Colonic mucosa (tissue), 4 donors: ENCODE results near the gene OMA1. TPM values are rescaled to one million over a fixed set of nuclear protein-coding genes. Genes with fewer than 3 reads are reported as not detected.
"Not testable (repeated sequence)": the region's sequence is repeated elsewhere in the genome, so short reads cannot be mapped to it uniquely, and the experiment has no call there.

Experiments
- DNase-seq: peaks from one replicate; pipeline ENCODE4 v3.0.0-alpha.2; 2020
- H3K27ac ChIP-seq: fragments of 200-600 bp; one replicate; pipeline ENCODE4 v1.8.0; 2021
- H3K27me3 ChIP-seq: fragments of 200-600 bp; one replicate; pipeline ENCODE4 v1.8.0; 2021
- H3K36me3 ChIP-seq: fragments of 200-600 bp; one replicate; pipeline ENCODE4 v1.8.0; 2021
- H3K4me1 ChIP-seq: fragments of 200-600 bp; one replicate; pipeline ENCODE4 v1.8.0; 2021; ENCODE audit warnings: mild to moderate bottlenecking
- H3K4me3 ChIP-seq: fragments of 200-600 bp; one replicate; pipeline ENCODE4 v1.8.0; 2021
- H3K9ac ChIP-seq, 2 donors: one replicate each; pipeline ENCODE4 v1.7.0; 2013; ENCODE audit warnings: control low read depth in 2 of 2, low read depth in 2 of 2, low read length in 2 of 2
- H3K9me3 ChIP-seq: fragments of 200-600 bp; one replicate; pipeline ENCODE4 v1.8.0; 2021
- intact Hi-C: fragments of 100-400 bp; cut with DNase I; formaldehyde crosslinking; loops from one replicate; pipeline ENCODE4 v1.14.1; 2022
- total RNA-seq, 2 donors: library from RNA; stranded (reverse); fragmentation: NEBNext Ultra II Directional in 1 of 2; extraction: Animal tissue kit (Norgen Biotek cat#: 25700) in 1 of 2; gene quantifications; one replicate each; pipeline ENCODE4 v1.2.1, GENCODE V29; 2021
- TF ChIP-seq, protein P1 (sequence below): fragments of 200-600 bp; IDR thresholded peaks from one replicate; pipeline ENCODE4 v1.8.0; 2022; ENCODE audit warnings: antibody characterized with exemption, mild to moderate bottlenecking
- donor health status: healthy.
- donor health status: DM: no; HTN: no; CAD: no.
- donor health status: DM: no; HTN: no; CAD: no.

The OMA1 gene
- total RNA-seq, 2 donors from 2014 or later: 30.4 to 32.3 TPM

DNA sequence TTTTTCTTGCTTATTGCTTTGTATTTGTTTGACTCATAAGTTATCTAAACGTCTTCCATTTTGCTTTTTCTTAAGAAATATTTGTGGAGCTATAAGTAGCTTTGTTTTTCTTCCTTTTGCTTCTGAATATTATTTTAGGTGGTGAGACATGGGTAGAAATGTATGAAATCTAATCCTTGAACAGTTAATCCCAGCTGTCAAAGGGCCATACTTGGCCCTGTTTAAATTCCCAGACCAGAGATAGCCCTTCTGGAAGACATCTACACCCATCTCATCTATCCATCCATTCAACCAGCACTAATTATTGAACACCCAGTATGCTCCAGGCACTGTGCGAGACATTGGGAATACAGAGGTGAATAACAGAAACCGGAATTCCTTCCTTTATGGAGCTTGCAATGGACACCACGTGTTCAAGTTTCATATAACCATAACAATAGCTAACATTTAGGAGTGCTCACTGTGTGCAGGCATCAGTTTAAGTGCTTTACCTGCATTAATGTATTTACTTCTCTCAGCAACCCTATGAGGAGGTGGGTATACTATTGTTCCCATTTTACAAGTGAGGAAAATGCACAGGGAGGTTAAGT lies 21.8 kb upstream of the OMA1 start:
- no peaks in the 10 kb centered on the region for H3K36me3 ChIP-seq
- H3K9ac ChIP-seq: no peak overlapping the region
- no peaks in the 10 kb centered on the region for H3K4me1 ChIP-seq
- TF ChIP-seq, protein P1, sequence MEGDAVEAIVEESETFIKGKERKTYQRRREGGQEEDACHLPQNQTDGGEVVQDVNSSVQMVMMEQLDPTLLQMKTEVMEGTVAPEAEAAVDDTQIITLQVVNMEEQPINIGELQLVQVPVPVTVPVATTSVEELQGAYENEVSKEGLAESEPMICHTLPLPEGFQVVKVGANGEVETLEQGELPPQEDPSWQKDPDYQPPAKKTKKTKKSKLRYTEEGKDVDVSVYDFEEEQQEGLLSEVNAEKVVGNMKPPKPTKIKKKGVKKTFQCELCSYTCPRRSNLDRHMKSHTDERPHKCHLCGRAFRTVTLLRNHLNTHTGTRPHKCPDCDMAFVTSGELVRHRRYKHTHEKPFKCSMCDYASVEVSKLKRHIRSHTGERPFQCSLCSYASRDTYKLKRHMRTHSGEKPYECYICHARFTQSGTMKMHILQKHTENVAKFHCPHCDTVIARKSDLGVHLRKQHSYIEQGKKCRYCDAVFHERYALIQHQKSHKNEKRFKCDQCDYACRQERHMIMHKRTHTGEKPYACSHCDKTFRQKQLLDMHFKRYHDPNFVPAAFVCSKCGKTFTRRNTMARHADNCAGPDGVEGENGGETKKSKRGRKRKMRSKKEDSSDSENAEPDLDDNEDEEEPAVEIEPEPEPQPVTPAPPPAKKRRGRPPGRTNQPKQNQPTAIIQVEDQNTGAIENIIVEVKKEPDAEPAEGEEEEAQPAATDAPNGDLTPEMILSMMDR: no peak
- no peak overlapping the region for H3K4me3 ChIP-seq
- H3K9me3 ChIP-seq: no peaks in the 10 kb centered on the region
- intact Hi-C loops: no loop called here
- no peaks in the 10 kb centered on the region for H3K27me3 ChIP-seq
- no peak overlapping the region for H3K27ac ChIP-seq
- no peak for DNase-seq

DNA sequence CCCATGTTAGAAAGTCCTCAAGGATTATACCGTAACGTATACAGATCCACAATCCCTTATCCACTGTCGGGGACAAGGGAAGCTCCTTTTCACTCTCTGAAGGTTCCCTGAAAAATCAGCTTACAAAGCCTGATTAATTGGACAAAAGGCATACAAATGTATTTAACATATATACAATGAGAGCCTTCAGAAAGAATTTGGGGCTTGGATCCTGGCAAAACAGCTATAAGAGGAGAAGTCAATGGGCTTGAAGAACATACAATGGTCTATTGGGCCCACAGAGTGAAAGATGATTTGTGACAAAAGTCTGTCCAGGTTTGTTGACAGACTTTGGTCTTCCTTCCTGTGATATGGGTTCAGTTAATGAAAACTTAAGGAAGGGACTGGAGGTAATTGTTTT lies 19.8 kb upstream of the OMA1 start:
- no peaks in the 10 kb centered on the region for H3K27me3 ChIP-seq
- H3K4me1 ChIP-seq: no peaks in the 10 kb centered on the region
- no peak overlapping the region for H3K27ac ChIP-seq
- H3K4me3 ChIP-seq: no peak overlapping the region
- no peak for DNase-seq
- H3K9me3 ChIP-seq: no peaks in the 10 kb centered on the region
- intact Hi-C loops: no loop called here
- TF ChIP-seq, protein P1: no peak
- H3K9ac ChIP-seq: no peak overlapping the region
- H3K36me3 ChIP-seq: no peaks in the 10 kb centered on the region

GRCh38 chr1:58563715-58564114 lies 17.2 kb upstream of the OMA1 start:
- H3K27me3 ChIP-seq, intact Hi-C loops, H3K4me1 ChIP-seq, H3K9ac ChIP-seq, H3K9me3 ChIP-seq, DNase-seq, H3K27ac ChIP-seq, H3K4me3 ChIP-seq, H3K36me3 ChIP-seq: not testable (repeated sequence)

- Histone ChIP-seq H3K36me3 (no peaks in the 10 kb centered on the region), H3K9ac (no peak overlapping the region), H3K9me3 (no peaks in the 10 kb centered on the region), H3K4me1 (no peaks in the 10 kb centered on the region), H3K4me3 (no peak overlapping the region), H3K27ac (no peak overlapping the region), H3K27me3 (no peaks in the 10 kb centered on the region)
- intact Hi-C loops: no loop called here
- TF ChIP-seq, protein P1: no peak
- DNase-seq: no peak
Measured at GRCh38 chr1:58561633-58562032, 15.1 kb upstream of the OMA1 start.

DNA sequence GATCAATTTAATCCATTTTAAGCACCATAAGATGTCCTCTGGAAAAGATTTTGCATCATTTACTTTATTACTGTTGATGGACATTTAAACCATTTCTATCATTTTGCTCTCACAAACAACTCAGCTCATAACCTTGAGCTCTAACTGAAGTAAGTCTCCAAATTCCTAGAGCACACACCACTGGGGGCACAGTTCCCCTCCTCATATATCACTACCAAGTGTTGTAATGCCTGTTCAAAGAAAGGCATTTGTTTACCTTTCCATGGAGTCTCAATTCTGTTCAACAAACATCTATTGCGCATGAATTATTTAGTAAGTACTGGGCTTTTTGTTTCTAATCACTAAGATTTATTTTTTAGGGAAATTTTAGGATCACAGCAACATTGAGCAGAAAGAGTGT lies 8.9 kb upstream of the OMA1 start:
- no peaks in the 10 kb centered on the region for H3K4me1 ChIP-seq
- no peak for DNase-seq
- H3K9me3 ChIP-seq: no peaks in the 10 kb centered on the region
- no peaks in the 10 kb centered on the region for H3K36me3 ChIP-seq
- no peak overlapping the region for H3K9ac ChIP-seq
- TF ChIP-seq, protein P1: no peak
- H3K27me3 ChIP-seq: no peaks in the 10 kb centered on the region
- H3K27ac ChIP-seq: no peak overlapping the region
- no peak overlapping the region for H3K4me3 ChIP-seq
- intact Hi-C loops: no loop called here

- Histone ChIP-seq H3K9ac (no peak overlapping the region), H3K4me1 (no peaks in the 10 kb centered on the region), H3K27ac (no peak overlapping the region), H3K36me3 (no peaks in the 10 kb centered on the region), H3K9me3 (no peaks in the 10 kb centered on the region), H3K27me3 (no peaks in the 10 kb centered on the region), H3K4me3 (no peak overlapping the region)
- TF ChIP-seq, protein P1: no peak
- no peak for DNase-seq
- intact Hi-C loops: no loop called here
Measured at GRCh38 chr1:58551186-58552140, 4.9 kb upstream of the OMA1 start.

DNA sequence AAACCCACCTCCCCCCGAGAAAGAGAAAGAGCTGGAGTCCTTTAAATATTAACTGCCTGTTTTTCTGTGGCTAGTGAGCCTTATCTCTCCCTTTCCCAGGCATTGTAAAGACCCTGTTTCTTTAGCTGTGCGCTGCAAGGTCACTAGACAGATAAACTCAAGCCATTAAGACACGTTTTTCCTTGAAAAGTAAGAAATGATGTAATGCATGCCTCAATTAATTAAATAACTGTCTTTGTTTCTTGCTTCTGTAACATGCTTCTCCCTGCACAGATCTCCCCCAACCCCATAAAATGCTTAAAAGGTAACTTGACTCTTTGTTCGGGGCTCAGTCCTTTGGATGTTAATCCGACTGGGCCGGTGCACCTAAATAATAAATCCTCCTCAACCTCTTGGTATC lies 2.8 kb upstream of the OMA1 start:
- intact Hi-C loops: loop anchor here (10.0 kb wide), 1 partner anchor 106 kb away; no protein-coding TSS in a partner anchor
- not testable (repeated sequence) for H3K9me3 ChIP-seq, H3K36me3 ChIP-seq, DNase-seq, H3K27ac ChIP-seq, H3K4me1 ChIP-seq, H3K27me3 ChIP-seq, H3K4me3 ChIP-seq, H3K9ac ChIP-seq
